H9 (cell line): ENCODE measurements around the gene SLC25A22. TPM values are rescaled to one million over a fixed set of nuclear protein-coding genes. Genes with fewer than 3 reads are reported as not detected.
A peak's percentile ranks its signal among the peaks of the same experiment; 100 is the strongest.

ENCODE experiments used
- DNase-seq: peaks from one replicate; pipeline ENCODE4 v3.0.0-alpha.2; 2017
- H2AFZ ChIP-seq: one replicate; pipeline ENCODE4 v1.6.1; 2013; ENCODE audit warnings: mild to moderate bottlenecking, low read length, control low read depth, moderate library complexity
- H2AK5ac ChIP-seq: 2 replicates; pipeline ENCODE4 v1.6.1; 2013; ENCODE audit warnings: low read length, control low read depth, mixed read lengths; ENCODE audit not compliant: insufficient read length
- H2BK120ac ChIP-seq: one replicate; pipeline ENCODE4 v1.6.1; 2013; ENCODE audit warnings: low read depth, mild to moderate bottlenecking, low read length, control low read depth, inconsistent platforms; ENCODE audit not compliant: poor library complexity, severe bottlenecking
- H2BK12ac ChIP-seq: 2 replicates; pipeline ENCODE4 v1.6.1; 2013; ENCODE audit warnings: low read length, control low read depth, mixed read lengths, low read depth; ENCODE audit not compliant: insufficient read length
- H2BK15ac ChIP-seq: 2 replicates; pipeline ENCODE4 v1.6.1; 2013; ENCODE audit warnings: low read depth, low read length, control low read depth
- H2BK20ac ChIP-seq: one replicate; pipeline ENCODE4 v1.6.1; 2013; ENCODE audit warnings: low read depth, mild to moderate bottlenecking, low read length, control low read depth, inconsistent platforms; ENCODE audit not compliant: poor library complexity, severe bottlenecking
- H2BK5ac ChIP-seq: 2 replicates; pipeline ENCODE4 v1.6.1; 2013; ENCODE audit warnings: low read length, control low read depth, mixed read lengths; ENCODE audit not compliant: insufficient read length
- H3K14ac ChIP-seq: 2 replicates; pipeline ENCODE4 v1.6.1; 2013; ENCODE audit warnings: low read length, control low read depth; ENCODE audit not compliant: insufficient read depth
- H3K18ac ChIP-seq: 2 replicates; pipeline ENCODE4 v1.6.1; 2013; ENCODE audit warnings: low read depth, mild to moderate bottlenecking, mixed read lengths, low read length, control low read depth; ENCODE audit not compliant: insufficient read length
- H3K23ac ChIP-seq: 2 replicates; pipeline ENCODE4 v1.6.1; 2013; ENCODE audit warnings: low read length, control low read depth, mixed read lengths, low read depth; ENCODE audit not compliant: insufficient read length
- H3K23me2 ChIP-seq: 2 replicates; pipeline ENCODE4 v1.6.1; 2013; ENCODE audit warnings: low read depth, mild to moderate bottlenecking, mixed read lengths, low read length, control low read depth; ENCODE audit not compliant: insufficient read length, poor library complexity, severe bottlenecking
- H3K27ac ChIP-seq: 2 replicates; pipeline ENCODE4 v1.5.1; 2013; ENCODE audit warnings: low read length, control low read depth, mixed read lengths, low read depth; ENCODE audit not compliant: insufficient read length
- H3K27me3 ChIP-seq: 2 replicates; pipeline ENCODE4 v1.6.1; 2013; ENCODE audit warnings: low read length, control low read depth, inconsistent platforms; ENCODE audit not compliant: insufficient read depth
- H3K4ac ChIP-seq: 2 replicates; pipeline ENCODE4 v1.6.1; 2013; ENCODE audit warnings: low read depth, mild to moderate bottlenecking, control low read depth, inconsistent platforms, low read length, moderate library complexity
- H3K4me1 ChIP-seq: 2 replicates; pipeline ENCODE4 v1.6.1; 2013; ENCODE audit warnings: low read length, control low read depth, inconsistent platforms; ENCODE audit not compliant: insufficient read depth
- H3K4me2 ChIP-seq: 2 replicates; pipeline ENCODE4 v1.6.1; 2013; ENCODE audit warnings: low read length, control low read depth, mixed read lengths; ENCODE audit not compliant: insufficient read length, insufficient read depth
- H3K56ac ChIP-seq: 2 replicates; pipeline ENCODE4 v1.6.1; 2013; ENCODE audit warnings: low read depth, mild to moderate bottlenecking, mixed read lengths, low read length, control low read depth; ENCODE audit not compliant: insufficient read length
- H3K79me1 ChIP-seq: 2 replicates; pipeline ENCODE4 v1.6.1; 2013; ENCODE audit warnings: low read depth, mild to moderate bottlenecking, moderate library complexity, low read length, control low read depth, inconsistent platforms; ENCODE audit not compliant: insufficient read depth, poor library complexity, severe bottlenecking
- H3K79me2 ChIP-seq: 2 replicates; pipeline ENCODE4 v1.6.1; 2013; ENCODE audit warnings: low read length, control low read depth, inconsistent platforms; ENCODE audit not compliant: insufficient read depth
- H3K9ac ChIP-seq: 2 replicates; pipeline ENCODE4 v1.6.1; 2013; ENCODE audit warnings: low read length, control low read depth, mixed read lengths; ENCODE audit not compliant: insufficient read length; ENCODE audit errors: extremely low read depth
- H3K9me3 ChIP-seq: one replicate; pipeline ENCODE4 v1.6.1; 2013; ENCODE audit warnings: low read depth, low read length, inconsistent platforms; ENCODE audit not compliant: control insufficient read depth
- H3T11ph ChIP-seq: one replicate; pipeline ENCODE4 v1.6.1; 2013; ENCODE audit warnings: mild to moderate bottlenecking, low read length, control low read depth, inconsistent platforms
- H4K20me1 ChIP-seq: one replicate; pipeline ENCODE4 v1.6.1; 2013; ENCODE audit not compliant: control insufficient read depth, insufficient read length, insufficient read depth
- H4K5ac ChIP-seq: 2 replicates; pipeline ENCODE4 v1.6.1; 2013; ENCODE audit warnings: low read depth, mild to moderate bottlenecking, mixed read lengths, low read length, control low read depth; ENCODE audit not compliant: insufficient read length
- H4K8ac ChIP-seq: replicated peaks from 2 replicates; pipeline ENCODE4 v1.6.1; 2013; ENCODE audit warnings: low read length, control low read depth, mixed read lengths, low read depth; ENCODE audit not compliant: insufficient read length
- H4K91ac ChIP-seq: 2 replicates; pipeline ENCODE4 v1.6.1; 2013; ENCODE audit warnings: low read depth, mild to moderate bottlenecking, moderate library complexity, mixed read lengths, low read length, control low read depth; ENCODE audit not compliant: insufficient read length
- H3K27ac Mint-ChIP-seq, 3 experiments: 2 replicates in 2 of 3; 3 replicates in 1 of 3; pipeline ENCODE4 v1.8.0; 2020 to 2021; ENCODE audit warnings: mixed read lengths in 3 of 3, mild to moderate bottlenecking in 1 of 3, moderate library complexity in 1 of 3
- H3K27me3 Mint-ChIP-seq: 2 replicates; pipeline ENCODE4 v1.8.0; 2021; ENCODE audit warnings: low read depth, mild to moderate bottlenecking, moderate library complexity, mixed read lengths
- H3K36me3 Mint-ChIP-seq, 3 experiments: 2 replicates in 2 of 3; 3 replicates in 1 of 3; pipeline ENCODE4 v1.8.0; 2020 to 2021; ENCODE audit warnings: low read depth in 3 of 3, mixed read lengths in 3 of 3; ENCODE audit not compliant: insufficient read depth in 1 of 3
- H3K4me1 Mint-ChIP-seq, 2 experiments: 2 replicates each; pipeline ENCODE4 v1.8.0; 2020; ENCODE audit warnings: mixed read lengths in 2 of 2
- H3K4me3 Mint-ChIP-seq, 2 experiments: 2 replicates in 1 of 2; 3 replicates in 1 of 2; pipeline ENCODE4 v1.8.0; 2020 to 2021; ENCODE audit warnings: mild to moderate bottlenecking in 2 of 2, mixed read lengths in 2 of 2, moderate library complexity in 1 of 2
- H3K9me3 Mint-ChIP-seq, 2 experiments: 2 replicates in 1 of 2; 3 replicates in 1 of 2; pipeline ENCODE4 v1.8.0; 2020; ENCODE audit warnings: mild to moderate bottlenecking in 2 of 2, mixed read lengths in 2 of 2, moderate library complexity in 1 of 2
- CTCF ChIP-seq: fragments of 200-600 bp; sonication (generic); conservative IDR thresholded peaks from 3 replicates; pipeline ENCODE4 v1.8.0; 2021; ENCODE audit warnings: antibody characterized with exemption, mild to moderate bottlenecking
- WGBS: extraction: QIAGEN DNeasy Blood & Tissue Kit; methylation state at CpG from one replicate; pipeline ENCODE4 v1.1.7; 2013; ENCODE audit warnings: missing lambda C conversion rate, low lambda C conversion rate, mixed read lengths; ENCODE audit not compliant: insufficient read length; ENCODE audit errors: extremely low coverage; 5-methylcytosine and 5-hydroxymethylcytosine counted together
- total RNA-seq: library from RNA; stranded (reverse); gene quantifications from 2 replicates; pipeline ENCODE4 v1.2.1, GENCODE V29; 2021

SLC25A22 gene
- total RNA-seq, 1 experiment from 2014 or later, result 51.9 TPM

- no peak overlapping the region for H3T11ph ChIP-seq
- H3K27ac ChIP-seq, result no peak overlapping the region
- peak overlapping the region; percentile 60 to 84 for H3K4me3 Mint-ChIP-seq
- TF ChIP-seq CTCF, result no peak; the same call in 1 of the 3 replicates
- H3K79me2 ChIP-seq, result no peaks in the 10 kb centered on the region; the same call in 1 of the 2 replicates
- no peak overlapping the region for H2BK120ac ChIP-seq
- peaks cover 6% of the 10 kb centered on the region for H4K20me1 ChIP-seq
- peaks cover 15% of the 10 kb centered on the region for H3K23me2 ChIP-seq
- H3K27me3 Mint-ChIP-seq, result peaks cover 7% of the 10 kb centered on the region
- H3K23ac ChIP-seq, result no peak overlapping the region
- no peaks in the 10 kb centered on the region for H3K9me3 ChIP-seq
- peak overlapping the region; percentile 75 for H3K4me2 ChIP-seq
- no peak overlapping the region for H4K91ac ChIP-seq
- peaks cover 2% of the 10 kb centered on the region; the same call in 1 of the 2 replicates for H3K4me1 ChIP-seq
- peak; percentile 94 for DNase-seq
- no peak overlapping the region for H2BK5ac ChIP-seq
- H3K27me3 ChIP-seq, result no peaks in the 10 kb centered on the region; the same call in 1 of the 2 replicates
- H3K27ac Mint-ChIP-seq, result peak overlapping the region; percentile 47 to 96 (median 91); a peak in 6 of 7 replicates
- H4K5ac ChIP-seq, result no peak overlapping the region
- no peak overlapping the region for H2AFZ ChIP-seq
- H2BK20ac ChIP-seq, result no peak overlapping the region
- peaks cover 2% of the 10 kb centered on the region for H3K79me1 ChIP-seq
- H3K18ac ChIP-seq, result peak overlapping the region; percentile 41
- H2BK15ac ChIP-seq, result 0 out of 2 replicates have a peak overlapping the region, but pooled peaks have one; percentile 2
- H2BK12ac ChIP-seq, result peak overlapping the region; percentile 55
- H3K9ac ChIP-seq, result no peak overlapping the region
- H2AK5ac ChIP-seq, result no peak overlapping the region
- peaks cover 17 to 36% of the 10 kb centered on the region in 2 experiments for H3K4me1 Mint-ChIP-seq
- H3K14ac ChIP-seq, result peak overlapping the region; percentile 37
- H3K56ac ChIP-seq, result no peak overlapping the region
- no peaks in the 10 kb centered on the region for H3K9me3 Mint-ChIP-seq
- WGBS, result no CpG with 5 or more reads among the region's 31 CpGs
- peaks cover 0 to 15% (median 13%) of the 10 kb centered on the region in 3 experiments; a peak in 6 of 7 replicates for H3K36me3 Mint-ChIP-seq
- no peak overlapping the region for H4K8ac ChIP-seq
- H3K4ac ChIP-seq, result no peak overlapping the region
Measured at GRCh38 chr11:844693-845644, 46.9 kb upstream of the SLC25A22 start.
